ENCODE measurements around the gene TRRAP.

DNA sequence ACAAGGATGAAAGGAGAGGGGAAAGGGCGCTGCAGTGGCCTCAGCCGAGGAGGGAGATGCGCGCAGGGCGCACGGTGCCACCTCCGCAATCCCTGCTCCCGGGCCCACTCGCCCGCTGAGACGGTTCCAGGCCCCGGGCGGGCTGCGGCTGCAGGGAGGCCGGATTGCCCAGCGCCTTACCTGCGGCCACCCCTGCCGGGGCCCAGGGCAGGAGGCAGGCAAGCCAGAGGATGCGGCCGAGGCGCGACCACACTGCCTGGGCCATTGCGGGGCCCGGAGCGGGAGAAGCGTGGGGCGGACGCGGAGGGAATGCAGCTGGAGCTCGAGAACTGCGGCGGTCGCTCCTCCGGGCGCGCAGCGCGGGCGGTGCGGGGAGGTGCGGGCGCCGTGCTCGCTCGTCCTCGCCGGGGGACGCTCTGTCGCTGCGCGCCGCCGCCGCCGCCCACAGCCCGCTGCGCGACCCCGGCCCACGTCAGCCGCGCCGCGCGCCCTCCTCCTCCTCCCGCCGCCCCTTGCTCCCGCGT is 8.7 kb upstream of the TRRAP start, which contains the start of gene TMEM130:
- TF ChIP-seq, protein P1, sequence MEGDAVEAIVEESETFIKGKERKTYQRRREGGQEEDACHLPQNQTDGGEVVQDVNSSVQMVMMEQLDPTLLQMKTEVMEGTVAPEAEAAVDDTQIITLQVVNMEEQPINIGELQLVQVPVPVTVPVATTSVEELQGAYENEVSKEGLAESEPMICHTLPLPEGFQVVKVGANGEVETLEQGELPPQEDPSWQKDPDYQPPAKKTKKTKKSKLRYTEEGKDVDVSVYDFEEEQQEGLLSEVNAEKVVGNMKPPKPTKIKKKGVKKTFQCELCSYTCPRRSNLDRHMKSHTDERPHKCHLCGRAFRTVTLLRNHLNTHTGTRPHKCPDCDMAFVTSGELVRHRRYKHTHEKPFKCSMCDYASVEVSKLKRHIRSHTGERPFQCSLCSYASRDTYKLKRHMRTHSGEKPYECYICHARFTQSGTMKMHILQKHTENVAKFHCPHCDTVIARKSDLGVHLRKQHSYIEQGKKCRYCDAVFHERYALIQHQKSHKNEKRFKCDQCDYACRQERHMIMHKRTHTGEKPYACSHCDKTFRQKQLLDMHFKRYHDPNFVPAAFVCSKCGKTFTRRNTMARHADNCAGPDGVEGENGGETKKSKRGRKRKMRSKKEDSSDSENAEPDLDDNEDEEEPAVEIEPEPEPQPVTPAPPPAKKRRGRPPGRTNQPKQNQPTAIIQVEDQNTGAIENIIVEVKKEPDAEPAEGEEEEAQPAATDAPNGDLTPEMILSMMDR (IDR thresholded peaks at IDR 0.05) = no peak
- no peak for TF ChIP-seq POLR2A (IDR thresholded peaks at IDR 0.05)
